NK-92 treated with Interleukin-12 subunit alpha and Interleukin-12 subunit beta, amount 100 ng/mL, for 24 hours (cell line): ENCODE results near the gene KIF25.
"Not testable (repeated sequence)": the region's sequence is repeated elsewhere in the genome, so short reads cannot be mapped to it uniquely, and the experiment has no call there.

Experiments
- DNase-seq: peaks from one replicate; lab custom pipeline; 2025; lab: John Stamatoyannopoulos, UW

KIF25 gene

GRCh38 chr6:167995731-167996151 is 1.7 kb upstream of the KIF25 start:
- DNase-seq = no peak

DNA sequence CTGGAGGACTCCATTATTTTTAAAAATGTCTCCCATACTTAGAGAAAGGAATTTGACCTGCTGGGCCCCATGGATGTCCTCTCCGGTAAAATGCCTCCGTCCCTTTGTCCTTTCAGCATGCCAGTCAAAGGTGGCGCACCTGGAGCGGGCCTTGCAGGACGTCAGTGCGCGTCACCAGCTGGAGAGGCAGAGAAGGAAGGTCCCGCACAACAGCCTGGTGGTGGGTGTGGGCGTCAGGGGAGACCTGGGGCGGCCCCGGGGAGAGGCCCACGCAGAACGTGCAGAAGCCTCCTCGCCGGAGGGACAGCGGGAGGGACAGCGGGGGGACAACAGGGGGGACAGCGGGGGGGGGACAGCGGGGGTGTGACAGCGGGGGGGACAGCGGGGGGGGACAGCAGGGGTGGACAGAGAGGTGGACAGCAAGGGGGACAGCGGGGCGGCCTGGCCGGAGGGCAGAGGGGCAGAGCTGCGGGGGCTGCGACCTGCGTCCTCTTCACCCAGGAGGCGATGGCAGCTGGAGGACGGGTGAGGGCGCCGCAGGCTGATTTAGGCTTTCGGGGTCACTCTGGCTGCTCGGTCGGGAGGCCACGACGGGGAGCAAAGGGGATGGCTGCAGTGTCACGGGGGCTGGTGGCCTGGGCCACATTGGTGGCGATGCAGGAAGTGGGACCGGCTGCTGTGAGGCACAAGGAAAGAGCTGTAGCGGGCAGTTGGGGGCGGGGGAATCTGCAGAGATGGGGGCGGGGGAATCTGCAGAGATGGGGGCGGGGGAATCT is 859 bp upstream of the KIF25 start:
- DNase-seq = no peak

DNA sequence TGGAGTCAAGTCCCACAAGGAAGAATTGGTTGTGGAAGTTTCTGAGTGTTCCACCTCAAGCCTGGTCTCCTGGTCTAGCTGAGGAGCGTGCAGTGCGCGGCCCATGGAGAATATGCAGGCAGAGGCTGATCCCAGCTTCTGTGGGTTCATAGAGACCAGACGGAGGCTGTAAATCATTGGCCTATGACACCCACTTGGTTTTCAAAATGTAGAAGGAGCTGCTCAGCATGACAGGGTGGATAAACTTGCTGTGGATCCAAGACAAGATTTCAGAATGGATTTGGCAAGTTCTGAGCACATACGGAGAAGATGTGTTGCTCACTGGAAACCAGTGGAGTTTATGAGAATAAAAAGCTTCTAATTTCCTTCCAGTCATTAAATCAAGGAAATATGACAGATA is 744 bp downstream of the KIF25 start:
- no peak for DNase-seq

GRCh38 chr6:168000198-168001028 is 2.9 kb downstream of the KIF25 start:
- no peak for DNase-seq

- no peak for DNase-seq
Observed at GRCh38 chr6:168001029-168001332, 3.5 kb downstream of the KIF25 start.

DNA sequence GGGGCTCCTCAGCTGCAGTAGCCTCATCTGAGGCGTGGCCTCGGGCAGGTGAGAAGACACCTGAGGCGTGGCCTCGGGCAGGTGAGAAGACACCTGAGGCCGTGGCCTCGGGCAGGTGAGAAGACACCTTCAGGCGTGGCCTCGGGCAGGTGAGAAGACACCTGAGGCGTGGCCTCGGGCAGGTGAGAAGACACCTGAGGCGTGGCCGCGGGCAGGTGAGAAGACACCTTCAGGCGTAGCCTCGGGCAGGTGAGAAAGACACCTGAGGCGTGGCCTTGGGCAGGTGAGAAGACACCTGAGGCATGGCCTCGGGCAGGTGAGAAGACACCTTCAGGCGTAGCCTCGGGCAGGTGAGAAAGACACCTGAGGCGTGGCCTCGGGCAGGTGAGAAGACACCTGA is 4.0 kb downstream of the KIF25 start:
- not testable (repeated sequence) for DNase-seq

GRCh38 chr6:168002804-168003203 is 5.3 kb downstream of the KIF25 start:
- no peak for DNase-seq

DNA sequence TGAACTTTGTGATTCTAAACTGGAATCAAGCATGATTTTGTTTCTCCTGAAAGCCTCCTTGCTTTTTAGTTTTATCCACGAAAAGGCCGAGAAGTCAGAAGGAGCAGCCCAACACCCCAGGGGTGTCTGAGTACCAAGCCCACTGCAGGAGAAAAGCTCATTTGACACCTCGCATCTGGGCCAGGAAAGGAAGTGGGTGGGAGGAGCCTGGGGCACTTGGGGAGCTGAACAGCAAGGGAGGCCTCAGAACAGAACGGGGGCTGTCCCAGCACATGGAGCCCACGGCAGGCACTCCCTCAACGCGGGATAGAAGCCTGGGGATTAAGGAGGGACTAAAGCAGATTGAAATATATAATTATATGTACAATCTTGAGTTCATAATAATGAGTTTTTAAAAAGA is 6.6 kb downstream of the KIF25 start:
- DNase-seq = no peak

- DNase-seq = no peak
Observed at GRCh38 chr6:168004945-168005344, 7.5 kb downstream of the KIF25 start.

DNA sequence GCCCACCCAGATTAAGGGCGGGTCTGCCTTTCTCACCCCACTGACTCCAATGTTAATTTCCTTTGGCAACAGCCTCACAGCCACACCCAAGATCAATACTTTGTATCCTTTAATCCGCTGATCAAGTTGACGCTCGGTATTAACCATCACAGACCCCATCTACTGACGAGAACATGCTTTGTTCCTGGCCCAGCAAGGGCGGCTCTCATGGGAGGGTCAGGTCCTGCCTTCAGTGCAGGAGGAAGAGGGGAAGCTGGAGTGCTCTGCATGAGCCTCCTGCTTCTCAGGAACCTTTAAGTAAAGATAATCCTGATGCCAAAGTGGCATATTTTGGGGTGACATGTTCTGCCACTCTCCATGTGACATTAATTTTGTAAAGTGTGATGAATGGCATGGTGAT is 8.3 kb downstream of the KIF25 start:
- no peak for DNase-seq

DNA sequence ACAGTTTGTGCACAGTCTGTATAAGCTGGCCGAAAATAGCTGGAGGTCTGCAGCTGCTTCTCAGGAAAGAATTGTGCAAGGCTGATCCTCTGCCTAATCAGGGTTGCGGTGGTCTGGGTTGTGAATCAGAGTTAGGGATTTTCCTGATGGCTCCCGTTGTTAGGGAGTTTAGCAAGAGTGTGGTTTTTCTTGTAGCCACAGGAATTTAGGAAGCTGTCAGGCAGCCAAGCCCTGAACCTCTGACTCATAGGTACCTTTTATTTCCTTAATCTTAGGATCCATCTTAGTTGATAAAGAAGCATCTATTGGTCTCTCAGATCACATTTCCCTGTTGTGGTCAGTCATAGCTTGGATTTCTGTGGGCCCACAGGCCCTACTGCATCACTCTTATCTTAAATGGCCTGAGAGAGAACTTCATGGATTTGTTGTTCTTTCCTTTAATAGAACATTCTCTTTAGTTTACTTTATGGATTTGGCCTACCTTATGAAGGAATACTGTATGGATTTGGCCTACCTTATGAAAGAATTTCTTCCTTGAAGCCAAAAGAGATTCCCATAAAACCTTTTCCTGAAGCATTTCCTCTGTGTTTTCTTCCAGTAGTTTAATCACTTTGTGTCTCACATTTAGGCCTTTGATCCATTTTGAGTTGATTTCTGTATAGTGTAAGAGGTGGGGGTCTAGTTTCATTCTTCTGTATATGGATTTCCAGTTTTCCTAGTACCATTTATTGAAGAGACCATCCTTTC is 10.3 kb downstream of the KIF25 start:
- DNase-seq = no peak

- no peak for DNase-seq
Observed at GRCh38 chr6:168009331-168009730, 11.9 kb downstream of the KIF25 start.

GRCh38 chr6:168011291-168011690 is 13.8 kb downstream of the KIF25 start:
- DNase-seq = no peak

GRCh38 chr6:168012431-168013249 is 15.2 kb downstream of the KIF25 start:
- no peak for DNase-seq

DNA sequence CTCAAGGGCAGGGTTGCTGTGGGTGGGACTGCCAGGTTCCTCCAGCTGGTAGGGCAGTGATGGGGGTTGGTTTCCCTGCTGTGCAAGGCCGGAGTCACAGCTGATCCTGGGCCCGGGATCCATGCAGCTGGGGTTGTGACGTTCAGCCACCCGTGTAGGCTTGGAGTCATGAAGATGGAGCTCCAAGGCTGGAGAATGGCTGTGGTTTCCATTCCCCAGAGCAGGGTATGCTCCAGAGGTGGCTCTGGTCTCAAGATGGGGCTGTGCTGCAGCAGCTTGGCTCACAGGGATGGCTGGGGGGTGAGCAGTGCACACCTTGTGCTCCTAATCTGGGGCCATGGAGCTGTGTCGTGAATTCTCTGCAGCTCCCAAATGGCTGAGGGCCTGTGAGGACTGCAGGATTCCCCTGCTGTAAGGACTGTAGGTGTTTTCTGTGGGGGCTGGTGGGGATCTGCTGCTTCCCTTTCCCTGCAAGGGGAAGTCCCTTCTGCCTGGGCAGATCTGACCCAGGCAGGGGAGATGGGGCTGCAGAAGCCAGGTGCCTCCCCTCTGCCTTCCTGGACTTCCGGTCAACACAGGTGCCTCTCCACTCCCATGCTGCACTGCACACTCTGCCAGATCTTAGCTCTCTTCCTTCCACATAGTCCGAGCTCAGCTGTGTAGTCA is 15.9 kb downstream of the KIF25 start:
- no peak for DNase-seq

- no peak for DNase-seq
Observed at GRCh38 chr6:168014428-168014827, 17.0 kb downstream of the KIF25 start.

- no peak for DNase-seq
Observed at GRCh38 chr6:168015009-168015408, 17.5 kb downstream of the KIF25 start.

DNA sequence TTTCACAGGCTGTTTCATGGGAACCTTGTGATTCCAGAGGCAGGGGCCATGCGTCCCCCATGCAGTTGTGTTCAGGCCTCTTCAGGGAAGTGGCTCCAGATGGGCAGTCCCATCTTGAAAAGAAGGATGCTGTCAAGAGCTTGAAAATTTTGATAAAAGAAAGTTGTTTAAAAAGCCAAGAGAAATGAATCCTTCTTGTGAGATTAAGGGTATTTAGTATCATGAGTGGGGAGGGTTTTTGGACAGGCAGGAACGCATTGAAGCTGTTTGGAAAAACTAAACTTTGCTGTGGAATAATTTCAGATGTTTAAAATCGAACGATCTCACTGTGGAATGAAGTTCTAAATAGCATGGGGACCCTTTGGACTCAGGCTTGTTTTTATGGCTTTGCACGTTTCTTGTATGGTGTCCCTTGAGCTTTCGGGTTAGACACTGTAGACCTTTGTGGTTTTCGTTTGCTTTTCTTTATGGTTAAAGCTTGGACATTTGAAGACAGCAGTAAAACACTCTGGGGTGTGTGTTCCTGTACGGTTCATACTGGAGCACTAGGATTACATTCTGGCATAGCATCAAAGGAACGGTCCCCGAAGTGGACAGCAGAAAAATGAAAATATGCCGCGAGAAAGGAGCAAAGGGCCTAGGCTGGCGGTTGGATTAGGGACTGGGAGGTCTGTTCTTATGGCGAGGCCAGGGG is 18.2 kb downstream of the KIF25 start:
- DNase-seq = no peak

DNA sequence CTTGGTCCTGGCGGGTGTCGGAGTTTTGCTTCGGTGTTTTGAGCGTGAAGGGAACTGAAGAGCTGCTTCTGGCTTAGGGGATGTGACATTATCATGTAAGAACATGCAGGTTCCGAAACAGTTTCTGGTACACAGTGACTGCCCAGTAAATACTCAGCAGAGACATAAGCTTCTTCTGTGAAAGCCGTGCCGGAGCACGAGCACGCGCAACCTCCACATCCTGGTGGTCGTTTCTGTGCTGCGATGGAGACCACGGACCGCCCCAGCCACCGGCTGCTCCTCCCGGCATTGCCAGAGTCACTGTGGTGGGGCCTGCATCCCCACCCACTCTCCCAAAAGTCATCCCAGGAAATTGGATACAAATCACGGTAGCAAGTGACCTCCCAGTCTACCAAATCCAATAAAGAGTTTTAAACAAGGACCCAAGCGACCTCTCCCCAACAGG is 18.7 kb downstream of the KIF25 start:
- no peak for DNase-seq

GRCh38 chr6:168016721-168017525 is 19.5 kb downstream of the KIF25 start:
- no peak for DNase-seq
